Progenitor cell of endocrine pancreas (in vitro differentiated cells): ENCODE results near the gene OVOL1. TPM values are rescaled to one million over a fixed set of nuclear protein-coding genes. Genes with fewer than 3 reads are reported as not detected.
"Not testable (repeated sequence)": the region's sequence is repeated elsewhere in the genome, so short reads cannot be mapped to it uniquely, and the experiment has no call there.

Source experiments
- DNase-seq: peaks from one replicate; pipeline ENCODE4 v3.0.0; 2021; ENCODE audit warnings: low spot score; ENCODE audit not compliant: unreplicated experiment
- H3K27ac Mint-ChIP-seq: 2 replicates; pipeline ENCODE4 v1.8.0; 2021; ENCODE audit warnings: mild to moderate bottlenecking, moderate library complexity, mixed read lengths
- H3K27me3 Mint-ChIP-seq: 2 replicates; pipeline ENCODE4 v1.8.0; 2021; ENCODE audit warnings: mixed read lengths
- H3K36me3 Mint-ChIP-seq: 2 replicates; pipeline ENCODE4 v1.8.0; 2022; ENCODE audit warnings: mixed read lengths; ENCODE audit not compliant: insufficient read depth
- H3K4me1 Mint-ChIP-seq: 2 replicates; pipeline ENCODE4 v1.8.0; 2021; ENCODE audit warnings: low read depth, mixed read lengths
- H3K4me3 Mint-ChIP-seq: 2 replicates; pipeline ENCODE4 v1.8.0; 2021; ENCODE audit warnings: low read depth, mild to moderate bottlenecking, moderate library complexity, mixed read lengths
- H3K9me3 Mint-ChIP-seq: 2 replicates; pipeline ENCODE4 v1.8.0; 2021; ENCODE audit warnings: low read depth, mixed read lengths
- CTCF ChIP-seq: fragments of 200-600 bp; sonication (generic); IDR thresholded peaks from one replicate; pipeline ENCODE4 v1.5.0; 2021; ENCODE audit warnings: antibody characterized with exemption, mild to moderate bottlenecking; ENCODE audit not compliant: unreplicated experiment
- total RNA-seq: library from RNA; stranded (reverse); gene quantifications from 2 replicates; pipeline ENCODE4 v1.2.1, GENCODE V29; 2021

Gene OVOL1
- total RNA-seq, 1 donor from 2014 or later, result 12.7 TPM

- Mint-ChIP-seq H3K4me3 (no peak overlapping the region), H3K27me3 (peaks cover 36% of the 10 kb centered on the region), H3K27ac (no peak overlapping the region), H3K36me3 (no peaks in the 10 kb centered on the region), H3K4me1 (no peaks in the 10 kb centered on the region), H3K9me3 (no peaks in the 10 kb centered on the region)
- peak; percentile 33 for TF ChIP-seq CTCF
- no peak for DNase-seq
These were observed 42.7 kb upstream of the OVOL1 start for GRCh38 chr11:65744026-65744698.

- no peaks in the 10 kb centered on the region for H3K9me3 Mint-ChIP-seq
- peaks cover 40% of the 10 kb centered on the region for H3K27me3 Mint-ChIP-seq
- no peak overlapping the region for H3K27ac Mint-ChIP-seq
- TF ChIP-seq CTCF, result no peak
- H3K4me3 Mint-ChIP-seq, result no peak overlapping the region
- DNase-seq, result no peak
- no peaks in the 10 kb centered on the region for H3K36me3 Mint-ChIP-seq
- no peaks in the 10 kb centered on the region for H3K4me1 Mint-ChIP-seq
These were observed 42.2 kb upstream of the OVOL1 start for GRCh38 chr11:65744699-65745042.

GRCh38 chr11:65745049-65745448, 41.8 kb upstream of the OVOL1 start:
- no peak for DNase-seq
- Mint-ChIP-seq H3K9me3 (no peaks in the 10 kb centered on the region), H3K36me3 (no peaks in the 10 kb centered on the region), H3K27ac (no peak overlapping the region), H3K27me3 (peaks cover 43% of the 10 kb centered on the region), H3K4me3 (no peak overlapping the region), H3K4me1 (no peaks in the 10 kb centered on the region)
- TF ChIP-seq CTCF, result no peak

GRCh38 chr11:65762169-65762568, 24.7 kb upstream of the OVOL1 start:
- not testable (repeated sequence) for H3K27me3 Mint-ChIP-seq, H3K36me3 Mint-ChIP-seq, H3K4me1 Mint-ChIP-seq, DNase-seq, H3K9me3 Mint-ChIP-seq, H3K4me3 Mint-ChIP-seq, H3K27ac Mint-ChIP-seq

DNA sequence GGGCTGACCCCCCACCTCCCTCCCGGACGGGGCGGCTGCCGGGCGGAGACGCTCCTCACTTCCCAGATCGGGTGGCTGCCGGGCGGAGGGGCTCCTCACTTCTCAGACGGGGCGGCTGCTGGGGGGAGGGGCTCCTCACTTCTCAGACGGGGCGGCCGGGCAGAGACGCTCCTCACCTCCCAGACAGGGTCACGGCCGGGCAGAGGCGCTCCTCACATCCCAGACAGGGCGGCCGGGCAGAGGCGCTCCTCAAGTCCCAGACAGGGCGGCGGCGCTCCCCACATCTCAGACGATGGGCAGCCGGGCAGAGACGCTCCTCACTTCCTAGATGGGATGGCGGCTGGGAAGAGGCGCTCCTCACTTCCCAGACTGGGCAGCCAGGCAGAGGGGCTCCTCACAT, 24.0 kb upstream of the OVOL1 start:
- not testable (repeated sequence) for H3K9me3 Mint-ChIP-seq, H3K36me3 Mint-ChIP-seq, H3K27ac Mint-ChIP-seq, H3K27me3 Mint-ChIP-seq, H3K4me1 Mint-ChIP-seq, DNase-seq, H3K4me3 Mint-ChIP-seq

DNA sequence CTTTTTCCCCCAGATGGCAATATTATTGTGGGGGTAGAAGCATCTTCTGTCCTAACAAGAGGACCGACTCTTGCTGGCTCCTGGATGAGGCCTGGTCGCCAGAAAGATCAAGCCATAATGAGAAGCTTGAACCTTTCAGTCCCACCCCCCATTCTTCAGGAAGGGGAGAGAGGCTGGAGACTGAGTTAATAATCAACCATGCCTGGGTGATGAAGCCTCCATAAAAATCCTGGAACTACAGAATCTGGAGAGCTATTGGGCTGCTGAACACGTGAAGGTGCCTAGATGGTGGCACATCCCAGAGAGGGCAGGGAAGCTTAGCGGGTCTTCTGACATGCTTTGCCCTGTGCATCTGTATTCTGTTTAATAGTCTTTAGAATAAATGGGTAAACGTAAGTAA, 22.4 kb upstream of the OVOL1 start:
- H3K4me1 Mint-ChIP-seq, result peaks cover 9% of the 10 kb centered on the region
- peaks cover under 1% of the 10 kb centered on the region for H3K9me3 Mint-ChIP-seq
- no peak for TF ChIP-seq CTCF
- no peaks in the 10 kb centered on the region for H3K27me3 Mint-ChIP-seq
- no peak for DNase-seq
- H3K27ac Mint-ChIP-seq, result no peak overlapping the region
- H3K36me3 Mint-ChIP-seq, result peaks cover 3% of the 10 kb centered on the region
- H3K4me3 Mint-ChIP-seq, result no peak overlapping the region
